HG03135 (cell line): ENCODE data around the gene KAT14.
"Not testable (repeated sequence)": the region's sequence is repeated elsewhere in the genome, so short reads cannot be mapped to it uniquely, and the experiment has no call there.

Experiments
- ATAC-seq: cut with Tn5 transposase; IDR thresholded peaks from one replicate; pipeline ENCODE4 v1.9.1; 2021; ENCODE audit warnings: mild to moderate bottlenecking, moderate library complexity; ENCODE audit not compliant: unreplicated experiment

KAT14 gene, protein sequence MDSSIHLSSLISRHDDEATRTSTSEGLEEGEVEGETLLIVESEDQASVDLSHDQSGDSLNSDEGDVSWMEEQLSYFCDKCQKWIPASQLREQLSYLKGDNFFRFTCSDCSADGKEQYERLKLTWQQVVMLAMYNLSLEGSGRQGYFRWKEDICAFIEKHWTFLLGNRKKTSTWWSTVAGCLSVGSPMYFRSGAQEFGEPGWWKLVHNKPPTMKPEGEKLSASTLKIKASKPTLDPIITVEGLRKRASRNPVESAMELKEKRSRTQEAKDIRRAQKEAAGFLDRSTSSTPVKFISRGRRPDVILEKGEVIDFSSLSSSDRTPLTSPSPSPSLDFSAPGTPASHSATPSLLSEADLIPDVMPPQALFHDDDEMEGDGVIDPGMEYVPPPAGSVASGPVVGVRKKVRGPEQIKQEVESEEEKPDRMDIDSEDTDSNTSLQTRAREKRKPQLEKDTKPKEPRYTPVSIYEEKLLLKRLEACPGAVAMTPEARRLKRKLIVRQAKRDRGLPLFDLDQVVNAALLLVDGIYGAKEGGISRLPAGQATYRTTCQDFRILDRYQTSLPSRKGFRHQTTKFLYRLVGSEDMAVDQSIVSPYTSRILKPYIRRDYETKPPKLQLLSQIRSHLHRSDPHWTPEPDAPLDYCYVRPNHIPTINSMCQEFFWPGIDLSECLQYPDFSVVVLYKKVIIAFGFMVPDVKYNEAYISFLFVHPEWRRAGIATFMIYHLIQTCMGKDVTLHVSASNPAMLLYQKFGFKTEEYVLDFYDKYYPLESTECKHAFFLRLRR

GRCh38 chr20:18137412-18138265, at the start of gene KAT14, which contains the start of gene PET117:
TSS of gene KAT14 (plus strand) at chr20:18137863. CDS start at chr20:18142661, 4,798 bp downstream.
TSS of gene PET117 (plus strand) at chr20:18137863. CDS start at chr20:18137956, 93 bp downstream.
- ATAC-seq, result peak; percentile 87

DNA sequence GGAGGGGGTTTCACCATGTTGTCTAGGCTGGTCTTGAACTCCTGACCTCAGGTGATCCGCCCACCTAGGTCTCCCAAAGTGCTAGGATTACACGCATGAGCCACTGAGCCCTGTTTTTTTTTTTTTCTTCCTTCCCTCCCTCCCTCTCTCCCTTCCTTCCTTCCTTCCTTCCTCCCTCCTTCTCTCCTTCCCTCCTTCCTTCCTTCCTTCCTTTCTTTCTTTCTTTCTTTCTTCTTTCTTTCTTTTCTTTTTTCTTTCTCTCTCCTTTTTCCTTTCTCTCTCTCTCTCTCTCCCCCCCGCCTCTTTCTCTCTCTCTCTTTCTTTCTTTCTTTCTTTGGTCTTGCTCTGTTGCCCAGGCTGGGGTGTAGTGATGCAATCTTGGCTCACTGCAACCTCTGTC, 49.4 kb upstream of the KAT14 start:
- not testable (repeated sequence) for ATAC-seq

DNA sequence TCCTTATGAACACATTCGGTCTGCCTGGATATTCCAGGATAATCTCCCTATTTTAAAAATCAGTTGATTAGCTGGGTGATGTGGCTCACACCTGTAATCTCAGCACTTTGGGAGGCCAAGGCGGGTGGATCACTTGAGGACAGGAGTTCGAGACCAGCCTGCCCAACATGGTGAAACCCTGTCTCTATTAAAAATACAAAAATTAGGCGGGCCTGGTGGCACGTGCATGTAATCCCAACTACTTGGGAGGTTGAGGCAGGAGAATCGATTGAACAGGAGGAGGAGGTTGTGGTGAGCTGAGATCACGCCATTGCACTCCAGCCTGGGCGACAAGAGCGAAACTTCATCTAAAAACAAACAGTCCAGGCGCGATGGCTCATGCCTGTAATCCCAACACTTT, 48.8 kb upstream of the KAT14 start:
- not testable (repeated sequence) for ATAC-seq

DNA sequence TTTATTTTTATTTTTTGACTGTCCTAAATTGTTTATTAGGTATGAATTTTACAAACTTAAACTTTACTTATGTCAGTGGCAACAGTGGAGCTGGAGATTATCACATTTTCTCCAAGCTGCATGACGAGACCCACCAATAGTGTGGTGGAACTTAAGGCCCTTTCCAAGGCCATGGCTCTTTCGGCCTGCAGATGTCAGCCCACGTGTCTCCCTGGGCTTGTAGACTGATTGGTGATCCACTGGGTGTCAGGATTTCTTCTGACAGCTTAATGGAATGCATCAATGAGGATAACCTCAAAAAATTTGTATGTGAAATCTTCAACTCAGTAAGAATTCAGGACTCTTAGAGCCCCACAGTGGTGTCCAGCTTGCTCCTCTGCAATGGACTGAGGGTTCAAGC, 47.6 kb upstream of the KAT14 start:
- no peak for ATAC-seq

- ATAC-seq, result no peak
Measured at GRCh38 chr20:18090477-18090876, 47.2 kb upstream of the KAT14 start.

DNA sequence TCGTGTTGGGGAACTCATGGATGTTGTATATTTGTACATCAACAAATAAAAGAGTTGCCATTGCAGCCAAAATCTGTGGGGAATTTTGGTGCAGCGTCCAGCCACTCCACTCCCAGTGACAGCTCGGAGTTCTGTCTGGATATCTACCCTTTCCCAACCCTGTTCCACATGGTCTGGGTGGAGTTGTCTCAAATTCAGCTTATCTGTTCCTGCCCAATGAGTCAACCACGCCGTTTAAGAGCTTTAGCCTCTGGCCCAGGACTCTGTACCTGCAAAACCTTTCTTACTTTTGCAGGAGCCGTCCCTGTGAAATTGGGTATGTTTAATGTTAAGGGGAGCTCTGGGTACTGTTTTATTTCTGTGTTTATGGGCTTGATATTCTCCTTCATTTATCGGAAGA, 46.0 kb upstream of the KAT14 start:
- no peak for ATAC-seq

DNA sequence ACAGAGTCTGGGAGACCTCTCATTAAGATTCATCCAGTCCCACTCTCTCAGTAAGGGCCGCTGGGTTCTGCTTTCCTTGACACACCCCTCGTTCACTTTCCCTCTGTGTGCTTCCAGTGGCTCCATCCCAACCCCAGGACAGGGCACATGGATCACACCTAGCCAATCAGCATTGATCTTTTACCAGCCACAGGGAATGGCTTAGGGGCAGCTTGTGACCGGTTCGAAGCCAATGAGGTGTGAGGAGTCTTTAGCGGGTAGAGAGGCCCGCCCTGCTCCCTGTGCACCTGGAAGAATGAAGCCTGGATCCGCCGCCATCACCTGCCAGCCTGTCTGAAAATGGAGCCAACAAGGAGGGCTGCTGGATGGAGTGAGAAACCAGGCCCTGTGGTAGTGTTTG, 44.8 kb upstream of the KAT14 start:
- ATAC-seq, result no peak

DNA sequence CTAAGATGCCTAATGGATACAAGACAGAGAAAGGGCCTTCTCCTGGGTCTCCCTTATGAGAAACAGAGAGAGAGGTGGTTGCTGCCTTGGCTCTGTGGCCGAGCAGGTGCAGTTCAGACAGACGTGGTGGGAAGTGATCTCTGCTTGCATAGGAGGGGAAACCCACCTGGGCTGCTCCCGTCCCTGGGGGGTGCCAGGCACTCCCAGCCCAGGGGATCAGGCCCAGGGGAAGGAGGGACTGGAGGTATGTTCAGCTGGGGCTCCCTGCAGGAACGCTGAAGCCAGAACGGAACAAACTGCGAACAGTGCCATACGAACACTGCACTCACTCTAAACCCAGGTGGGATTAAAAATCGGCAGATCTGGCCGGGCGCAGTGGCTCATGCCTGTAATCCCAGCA, 44.3 kb upstream of the KAT14 start:
- no peak for ATAC-seq

GRCh38 chr20:18094191-18094590, 43.5 kb upstream of the KAT14 start:
- ATAC-seq, result no peak

GRCh38 chr20:18100569-18100968, 37.1 kb upstream of the KAT14 start:
- ATAC-seq, result not testable (repeated sequence)

GRCh38 chr20:18101125-18101810, 36.4 kb upstream of the KAT14 start:
- no peak for ATAC-seq

- ATAC-seq, result no peak
Measured at GRCh38 chr20:18103497-18103896, 34.2 kb upstream of the KAT14 start.

DNA sequence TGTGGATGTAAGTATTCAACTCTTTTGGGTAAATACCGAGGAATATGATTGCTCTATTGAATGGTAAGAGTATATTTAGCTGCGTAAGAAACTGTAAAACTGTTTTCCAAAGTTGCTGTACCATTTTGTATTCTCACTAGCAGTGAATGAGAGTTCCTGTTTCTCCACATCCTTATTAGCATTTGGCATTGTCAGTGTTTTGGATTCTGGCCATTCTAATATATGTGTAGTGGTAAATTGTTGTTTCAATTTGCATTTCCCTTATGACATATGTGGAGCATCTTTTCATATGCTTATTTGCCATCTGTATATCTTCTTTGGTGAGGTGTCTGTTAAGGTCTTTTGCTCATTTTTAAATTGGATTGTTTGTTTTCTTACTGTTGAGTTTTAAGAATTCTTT, 29.3 kb upstream of the KAT14 start:
- no peak for ATAC-seq

DNA sequence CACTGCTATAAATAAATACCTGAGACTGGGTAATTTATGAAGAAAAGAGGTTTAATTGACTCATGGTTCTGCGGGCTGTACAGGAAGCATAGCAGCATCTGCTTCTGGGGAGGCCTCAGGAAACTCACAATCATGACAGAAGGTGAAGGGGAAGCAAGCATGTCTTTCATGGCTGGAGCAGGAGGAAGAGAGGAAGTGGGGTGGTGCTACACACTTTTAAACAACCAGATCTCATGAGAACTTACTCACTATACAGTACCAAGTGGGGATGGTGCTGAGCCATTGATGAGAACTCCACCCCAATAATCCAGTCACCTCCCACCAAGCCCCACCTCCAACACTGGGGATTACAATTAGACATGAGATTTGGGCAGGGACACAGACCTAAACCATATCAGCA, 9.1 kb upstream of the KAT14 start:
- ATAC-seq, result not testable (repeated sequence)

DNA sequence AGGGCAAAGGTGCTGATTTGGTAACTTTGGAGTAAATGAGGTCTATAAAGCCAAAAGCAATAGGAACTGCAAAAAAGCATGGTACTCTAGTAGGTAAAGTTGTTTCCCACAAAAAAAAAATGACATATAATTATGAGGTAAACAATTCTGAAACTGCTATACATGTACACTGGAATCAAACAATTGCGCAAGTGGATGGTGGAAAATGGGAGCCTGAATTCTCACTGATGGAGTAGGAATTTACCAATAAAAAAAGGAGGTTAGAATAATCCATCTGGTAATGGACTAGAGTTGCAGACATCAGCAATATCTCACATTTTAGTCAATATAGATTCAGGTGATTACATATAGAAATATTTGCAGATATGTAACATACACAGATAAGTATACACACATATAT, 5.0 kb upstream of the KAT14 start:
- ATAC-seq, result no peak

DNA sequence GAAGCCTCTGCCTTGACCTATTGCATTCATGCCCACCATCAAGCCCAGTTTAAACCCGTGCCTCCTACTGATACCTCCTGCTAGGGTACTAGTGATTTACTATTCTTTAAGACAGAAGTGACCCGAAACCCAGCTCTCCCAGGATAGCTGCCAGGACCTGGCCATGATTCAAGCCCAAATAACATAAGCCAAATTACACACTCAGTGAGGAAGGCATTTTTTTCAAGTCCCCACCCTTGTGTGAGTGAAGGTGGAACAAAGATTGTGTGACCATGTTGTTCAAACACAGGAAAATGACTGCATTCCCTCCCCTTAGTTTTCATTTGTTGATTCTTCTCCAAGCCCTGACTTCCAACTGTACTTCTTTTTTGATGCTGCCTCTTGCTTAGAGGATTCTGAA, 3.7 kb upstream of the KAT14 start:
- ATAC-seq, result no peak

GRCh38 chr20:18138266-18138582, 561 bp downstream of the KAT14 start:
- ATAC-seq, result peak; percentile 33

DNA sequence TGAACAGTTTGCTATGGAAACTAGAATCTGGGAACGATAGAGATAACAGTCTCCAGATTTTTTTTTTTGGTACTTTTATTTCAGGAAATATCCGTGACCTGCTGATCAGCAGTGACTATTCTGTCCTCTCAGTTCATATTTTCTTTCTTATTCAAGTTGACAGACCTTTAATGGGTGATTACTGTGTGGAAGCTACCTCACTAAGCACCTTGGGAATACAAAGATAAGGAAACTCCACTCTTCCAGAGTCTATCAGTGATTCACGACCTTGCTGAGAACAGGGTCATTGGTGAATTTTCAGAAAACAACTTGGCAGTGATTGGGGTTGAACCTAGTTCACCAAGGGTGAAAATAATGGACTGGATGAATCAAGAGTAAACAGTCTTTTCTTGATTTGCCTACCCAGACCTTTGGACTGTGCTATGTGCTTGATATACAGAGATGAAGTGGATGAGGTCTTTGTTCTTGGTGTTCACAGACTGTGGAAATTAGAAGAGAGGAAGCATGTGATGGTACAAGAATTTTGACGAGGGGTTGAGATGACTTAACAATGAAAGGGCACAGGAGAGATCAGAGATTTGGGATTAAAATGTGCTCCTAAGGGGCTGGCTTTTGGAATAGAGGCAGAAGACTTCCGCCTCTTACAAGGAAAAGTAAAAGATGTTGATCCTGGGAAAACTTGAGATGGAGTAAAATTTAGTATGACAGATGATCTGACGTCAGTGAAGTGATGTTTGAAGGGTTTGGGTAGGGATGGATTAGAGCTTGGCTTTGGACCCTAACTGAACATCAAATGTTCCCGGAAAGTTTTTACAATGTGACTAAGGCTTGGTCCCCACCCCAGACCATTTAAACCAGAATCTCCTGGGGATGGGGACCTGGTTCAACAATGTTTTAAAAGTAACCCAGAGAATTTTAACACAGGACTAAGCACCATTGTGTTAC, 1.2 kb downstream of the KAT14 start:
- ATAC-seq, result no peak

- ATAC-seq, result no peak
Measured at GRCh38 chr20:18139832-18140231, 2.2 kb downstream of the KAT14 start.
